NCI-H2227 treated with DMSO at 0.1 percent for 48 hours (cell line): Measurements from ENCODE around the gene ATXN7L1.
"Not testable (repeated sequence)": the region's sequence is repeated elsewhere in the genome, so short reads cannot be mapped to it uniquely, and the experiment has no call there.

ENCODE experiments used
- DNase-seq: peaks from one replicate; lab custom pipeline; 2025; lab: John Stamatoyannopoulos, UW

The ATXN7L1 gene

DNA sequence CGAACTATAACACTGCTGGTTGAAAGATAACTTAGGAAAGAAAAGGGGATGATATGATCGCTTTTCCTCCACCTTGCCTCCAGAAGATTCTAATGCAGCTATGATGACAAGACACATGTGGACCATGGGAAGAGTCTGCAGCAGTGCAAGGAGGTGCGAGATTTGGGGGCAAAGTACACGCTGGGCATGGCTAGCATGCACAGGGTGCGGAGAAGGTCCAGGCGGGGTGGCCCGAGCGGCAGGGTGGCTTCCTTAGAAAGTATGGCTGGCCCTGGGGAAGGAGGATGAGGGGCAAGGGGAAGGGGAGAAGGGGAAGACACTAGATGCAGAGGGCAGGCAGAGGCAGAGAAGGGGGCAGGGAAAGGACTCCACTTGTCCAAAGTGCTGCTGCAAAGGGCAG lies 15.6 kb downstream of the ATXN7L1 start:
- DNase-seq: no peak

DNA sequence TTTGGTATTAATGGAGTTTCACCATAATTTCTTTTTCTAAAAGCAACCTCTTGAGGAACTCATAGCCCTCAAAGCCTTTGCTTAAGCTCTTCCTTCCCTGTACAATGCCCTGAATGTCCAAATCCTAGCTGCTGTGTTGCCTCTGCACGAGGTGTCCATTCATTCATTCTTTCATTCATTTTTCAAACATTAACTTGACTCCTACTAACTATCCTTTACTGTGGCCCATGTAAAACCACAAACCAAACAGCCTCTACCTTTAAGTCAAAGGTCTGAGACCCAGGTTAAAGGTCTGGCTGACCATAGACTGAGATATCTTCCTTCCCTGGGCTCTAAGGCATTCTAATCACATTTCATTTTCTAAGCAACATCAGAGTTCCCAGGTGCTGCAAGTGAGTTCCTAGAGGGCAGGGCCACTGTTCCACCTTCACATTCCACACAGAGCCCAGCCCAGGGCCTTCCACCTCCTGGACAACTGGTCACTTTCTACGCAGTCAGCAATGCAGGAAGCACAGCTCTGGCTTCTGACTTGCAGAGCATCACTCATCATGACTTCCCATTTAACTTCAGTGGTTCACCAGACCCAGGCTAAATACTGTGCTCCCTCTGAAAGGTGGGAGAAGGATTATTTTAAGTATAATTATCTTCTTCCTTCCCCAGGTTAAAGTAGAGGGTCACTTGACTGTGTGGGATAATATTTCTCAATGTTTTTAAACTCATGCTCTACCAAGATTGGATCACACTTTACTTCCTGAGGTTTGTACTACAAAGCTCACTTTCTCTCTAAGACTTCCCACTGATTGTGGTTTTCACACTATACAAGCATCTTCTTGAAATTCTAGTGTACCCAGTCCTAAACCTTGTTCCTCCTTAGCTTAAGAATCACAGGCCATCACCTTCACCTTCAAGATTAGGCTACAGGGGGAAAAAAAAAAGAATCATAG lies 19.1 kb downstream of the ATXN7L1 start:
- DNase-seq: no peak

DNA sequence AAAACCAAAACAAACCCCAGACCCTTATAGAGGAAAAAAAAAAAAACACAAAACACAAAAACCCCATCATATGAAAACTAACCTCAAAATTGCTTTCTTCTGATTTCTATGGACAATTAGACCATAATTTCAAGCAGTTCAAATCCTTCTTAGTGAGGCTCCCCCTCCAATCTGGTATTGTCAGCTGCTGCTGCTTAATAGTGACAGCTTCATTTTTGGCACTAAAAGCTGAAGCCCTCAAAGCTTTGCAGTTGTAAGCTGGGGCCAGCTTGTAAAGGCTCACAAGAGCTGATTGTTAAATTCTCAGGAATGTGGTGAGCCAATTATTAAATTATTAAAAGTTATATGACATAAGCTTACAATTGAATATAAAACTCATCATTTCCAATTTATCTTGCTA lies 21.9 kb downstream of the ATXN7L1 start:
- DNase-seq: no peak

DNA sequence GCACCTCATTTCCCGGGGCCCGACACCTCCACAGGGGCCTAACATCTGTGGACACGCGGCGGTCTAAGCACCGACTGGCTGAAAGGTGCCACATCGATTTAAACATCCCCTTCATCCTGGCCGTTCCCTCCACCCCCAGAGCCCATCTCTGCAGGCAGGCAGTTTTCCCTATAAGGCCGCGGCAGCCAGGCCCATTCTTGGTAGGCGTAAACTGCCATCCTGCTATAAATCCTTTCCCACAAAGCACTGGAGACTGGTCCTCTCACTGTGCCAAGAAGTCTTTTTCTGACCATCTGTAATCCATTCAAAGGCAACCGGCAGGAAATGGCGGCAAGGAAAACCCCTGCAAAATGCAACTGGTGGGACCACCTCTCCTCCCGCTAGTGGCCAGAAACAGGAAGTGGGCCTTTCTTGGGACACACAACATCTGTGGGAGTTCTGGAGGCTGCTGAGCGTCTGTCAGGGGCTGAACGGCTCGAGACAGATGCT lies 22.4 kb downstream of the ATXN7L1 start:
- peak; percentile 58 for DNase-seq

DNA sequence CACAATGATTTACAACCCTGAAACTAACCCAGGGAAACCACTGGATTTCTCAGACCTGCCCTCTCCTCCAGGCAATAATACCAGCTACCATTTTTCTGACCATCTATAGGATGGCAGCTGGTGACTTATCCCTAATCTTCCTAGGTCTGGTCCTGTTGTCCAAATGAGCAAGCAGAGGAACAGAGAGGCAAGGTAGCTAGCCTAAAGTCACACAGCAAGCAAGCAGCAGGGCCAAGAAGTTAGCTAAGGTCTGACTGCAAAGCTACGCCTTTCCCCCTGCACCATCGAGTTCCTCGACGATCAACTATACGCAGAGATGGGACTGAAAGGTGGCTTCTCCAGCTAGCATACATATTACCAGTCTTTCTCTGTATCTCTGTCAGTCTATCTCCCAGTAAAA lies 25.3 kb downstream of the ATXN7L1 start:
- DNase-seq: no peak

DNA sequence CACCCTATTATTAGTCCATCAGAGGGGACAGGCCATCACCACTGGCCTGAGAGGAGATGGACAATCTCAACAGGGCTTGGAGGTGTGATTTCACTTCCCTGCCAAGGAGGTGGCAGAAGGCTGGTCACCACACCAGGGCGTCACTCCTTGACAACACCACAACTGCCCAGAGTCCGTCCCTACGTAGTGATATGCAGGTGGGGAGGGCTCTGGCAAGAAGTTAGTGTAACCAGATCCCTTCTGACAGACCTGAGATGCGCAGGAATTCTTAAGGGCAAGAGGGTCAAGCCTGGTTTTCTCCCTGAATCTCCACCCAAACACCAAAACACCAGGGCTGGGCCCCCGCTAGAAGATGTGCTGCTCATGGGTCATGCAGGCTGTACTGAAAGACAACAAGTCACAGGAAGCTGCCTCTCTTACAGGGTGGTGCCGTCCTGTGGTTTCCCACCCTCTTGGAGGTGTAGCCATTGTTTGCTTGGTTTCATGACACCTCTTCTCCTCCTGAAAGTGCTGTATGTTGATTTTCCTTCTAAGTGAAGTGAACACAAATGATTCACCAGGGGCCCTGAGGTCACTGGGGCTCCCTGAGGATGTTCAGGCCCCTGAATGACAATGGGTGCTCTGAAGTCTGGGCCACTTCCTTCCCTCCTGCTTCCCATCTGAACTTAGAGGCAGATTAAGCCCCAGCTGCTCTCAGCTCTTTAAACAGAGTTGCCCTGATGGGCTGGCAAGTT lies 27.1 kb downstream of the ATXN7L1 start:
- DNase-seq: no peak

DNA sequence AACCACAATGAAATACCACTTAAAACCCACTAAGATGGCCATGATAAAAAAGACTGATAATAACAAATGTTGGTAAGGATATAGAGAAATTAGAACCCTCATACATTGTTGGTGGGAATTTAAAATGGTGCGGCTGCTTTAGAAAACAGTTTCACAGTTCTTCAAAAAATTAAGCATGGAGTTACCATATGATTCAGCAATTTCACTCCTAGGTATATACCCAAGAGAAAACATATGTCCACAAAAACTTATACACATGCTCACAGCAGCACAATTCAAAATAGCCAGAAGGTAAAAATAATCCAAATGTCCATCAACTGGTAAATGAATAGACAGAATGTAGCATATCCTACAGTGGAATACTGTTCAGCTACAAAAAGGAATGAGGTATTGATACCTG lies 30.0 kb downstream of the ATXN7L1 start:
- DNase-seq: no peak

DNA sequence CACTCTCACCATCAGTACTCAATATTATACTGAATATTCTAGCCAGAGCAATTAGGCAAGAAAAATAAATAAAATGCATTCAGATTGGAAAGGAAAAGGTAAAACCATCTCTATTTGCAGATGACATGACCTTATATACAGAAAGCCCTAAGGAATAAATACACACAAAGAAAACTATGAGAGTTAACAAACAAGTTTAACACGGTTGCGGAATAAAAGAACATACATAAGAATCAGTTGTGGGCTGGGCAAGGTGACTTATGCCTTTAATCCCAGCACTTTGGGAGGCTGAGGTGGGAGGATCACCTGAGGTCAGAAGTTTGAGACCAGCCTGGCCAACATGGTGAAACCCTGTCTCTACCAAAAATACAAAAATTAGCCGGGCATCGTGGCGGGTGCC lies 31.7 kb downstream of the ATXN7L1 start:
- DNase-seq: not testable (repeated sequence)

DNA sequence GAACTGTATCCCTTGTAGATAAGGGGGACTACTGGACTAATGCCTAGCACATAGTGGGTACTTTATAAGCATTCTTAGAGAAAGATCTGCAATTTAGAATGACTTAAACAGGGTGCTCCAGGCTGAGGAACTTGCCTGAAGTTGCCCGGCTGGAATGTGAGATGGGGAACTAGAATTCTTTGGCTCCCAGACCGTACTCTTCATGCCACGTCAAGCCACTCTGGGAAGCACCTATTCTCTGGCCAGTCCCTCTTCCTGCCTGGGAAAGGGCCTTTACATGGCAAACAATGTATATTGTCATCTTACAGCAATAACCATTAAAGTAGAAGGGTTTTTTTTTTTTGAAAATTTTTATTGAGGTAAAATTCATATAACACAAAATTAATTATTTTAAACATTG lies 34.5 kb downstream of the ATXN7L1 start:
- no peak for DNase-seq

DNA sequence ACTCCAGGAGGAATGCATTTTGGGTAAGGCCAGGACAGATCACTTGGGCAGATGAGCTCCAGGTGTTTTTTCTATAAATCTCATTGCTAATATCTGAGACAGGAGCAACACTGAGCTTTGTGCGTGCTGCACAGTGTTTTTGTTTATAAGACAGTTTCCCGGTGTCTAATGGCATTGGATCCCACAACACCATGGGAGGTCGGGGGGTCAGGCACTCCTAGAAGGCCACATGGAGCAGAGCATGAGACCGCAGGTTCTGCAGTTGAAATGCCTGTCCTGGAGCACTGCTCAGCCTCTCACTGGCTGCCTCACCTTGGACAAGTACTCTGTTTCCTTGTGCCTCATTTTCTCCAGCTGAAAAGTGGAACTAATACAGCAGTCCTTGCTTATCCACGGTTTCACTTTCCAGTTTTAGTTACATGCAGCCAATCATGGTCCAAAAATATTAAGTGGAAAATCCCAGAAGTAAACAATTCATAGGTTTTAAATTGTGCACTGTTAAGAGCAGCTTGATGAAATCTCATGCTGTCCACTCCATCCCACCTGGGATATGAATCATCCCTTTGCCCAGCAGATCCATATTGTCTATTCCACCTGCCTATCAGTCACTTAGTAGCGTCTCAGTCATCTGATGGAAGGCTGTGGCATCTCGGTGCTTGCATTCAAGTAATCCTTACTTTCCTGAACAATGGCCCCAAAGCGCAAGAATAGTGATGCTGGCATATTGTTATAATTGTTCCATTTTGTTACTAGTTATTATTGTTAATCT lies 35.2 kb downstream of the ATXN7L1 start:
- no peak for DNase-seq

DNA sequence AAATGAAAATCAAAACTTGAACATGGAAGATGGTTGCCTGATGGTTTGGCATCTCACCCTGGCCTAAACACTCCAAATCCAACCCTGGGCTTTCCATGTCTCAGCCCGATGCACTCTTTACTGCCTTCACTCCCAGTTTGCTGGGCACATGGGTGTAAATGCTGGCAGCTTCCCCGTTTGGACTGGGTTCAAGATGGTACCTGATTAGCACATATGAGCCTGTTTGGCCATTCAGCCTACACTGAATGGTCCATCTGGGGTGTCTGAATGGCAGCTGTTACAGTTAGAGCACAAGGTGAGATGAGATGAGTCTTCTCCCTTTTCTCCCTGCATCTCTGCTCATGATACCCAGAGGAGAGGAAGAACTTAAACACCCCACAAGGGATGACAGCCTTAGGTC lies 37.1 kb downstream of the ATXN7L1 start:
- no peak for DNase-seq

DNA sequence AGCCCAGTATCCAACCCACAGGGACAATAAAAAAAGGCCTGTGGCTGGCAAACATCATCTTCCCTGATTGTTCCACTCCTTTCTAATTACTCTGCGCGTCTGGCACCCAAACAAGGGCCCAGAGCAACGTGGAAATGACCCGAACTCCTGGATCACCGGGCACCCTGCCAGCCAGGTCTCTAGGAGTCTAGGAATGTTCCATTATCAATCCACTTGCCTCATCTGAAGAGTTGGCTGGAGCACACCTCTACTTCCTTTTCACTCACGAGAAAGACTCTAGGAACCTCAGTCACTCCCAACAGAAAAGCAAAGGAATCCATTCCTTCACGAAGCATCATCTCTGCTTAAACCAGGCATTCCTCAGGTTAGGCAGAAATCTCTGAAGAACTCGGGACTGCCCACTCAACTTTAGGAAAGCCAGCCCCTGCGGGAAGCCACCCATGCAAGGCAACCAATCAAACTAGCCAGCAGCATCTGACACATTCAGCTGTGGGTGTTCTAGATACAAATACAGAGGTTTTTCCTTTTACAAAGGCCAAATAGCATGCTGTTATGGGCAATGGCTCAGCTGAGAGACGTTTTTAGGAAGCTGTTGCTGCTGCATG lies 37.7 kb downstream of the ATXN7L1 start:
- no peak for DNase-seq

DNA sequence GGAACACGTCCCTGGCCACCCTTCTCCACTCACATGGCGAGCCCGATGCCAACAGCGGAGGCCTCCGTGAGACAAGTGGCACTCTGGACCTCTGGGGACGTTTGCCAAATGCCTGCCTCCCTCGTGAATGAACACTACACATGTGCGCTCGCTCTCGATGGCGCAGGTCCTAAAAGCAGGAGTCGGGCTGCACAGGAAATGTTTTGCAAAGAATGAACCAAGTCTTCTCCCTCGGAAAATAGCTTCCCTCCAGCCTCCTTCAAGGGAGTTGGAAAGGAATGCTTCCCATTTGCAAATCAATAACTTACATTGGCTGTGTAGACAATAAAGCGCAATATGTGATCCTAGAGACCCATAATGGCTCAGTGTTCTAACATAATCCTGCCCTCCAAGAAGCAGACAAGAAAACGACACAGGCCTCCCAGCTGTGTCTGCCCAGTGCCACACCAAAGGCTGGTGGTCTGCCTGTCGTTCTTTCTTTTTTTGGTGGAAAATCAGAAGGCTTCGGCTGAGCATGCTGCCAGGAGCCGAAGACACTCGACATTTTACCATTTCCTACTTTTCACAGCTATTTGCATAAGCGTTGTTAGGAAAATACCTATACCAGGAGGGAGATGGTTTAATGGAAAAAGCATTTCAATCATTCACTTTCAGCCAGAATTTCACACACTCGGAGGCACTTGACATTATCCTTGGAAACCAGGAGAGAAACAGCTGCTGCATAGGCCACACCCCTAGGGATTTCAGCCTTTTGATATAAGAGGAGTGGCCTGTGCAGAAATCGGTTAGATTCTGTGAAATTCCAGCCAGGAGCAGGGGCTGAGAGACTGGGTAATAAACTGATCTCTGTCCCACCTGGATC lies 38.4 kb downstream of the ATXN7L1 start:
- DNase-seq: peak; percentile 45

DNA sequence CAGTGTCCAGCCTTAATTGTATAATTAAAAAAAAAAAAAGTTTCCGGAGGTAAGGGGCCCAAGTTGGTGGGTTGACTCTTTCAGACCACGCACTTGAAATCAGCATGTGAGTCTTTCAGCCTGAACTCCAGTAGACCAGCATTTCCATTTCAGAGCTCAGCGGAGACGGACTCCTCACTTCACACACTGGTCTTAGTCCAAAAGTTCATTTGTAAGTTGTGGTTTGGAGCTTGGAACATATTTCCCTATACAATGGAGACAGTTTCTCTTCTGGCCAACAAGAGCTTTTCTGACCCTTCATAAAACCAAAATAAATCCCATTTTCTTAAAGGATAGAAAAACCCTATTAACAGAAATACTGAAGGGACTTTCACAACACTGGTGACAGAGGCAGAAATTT lies 41.0 kb downstream of the ATXN7L1 start:
- DNase-seq: no peak

DNA sequence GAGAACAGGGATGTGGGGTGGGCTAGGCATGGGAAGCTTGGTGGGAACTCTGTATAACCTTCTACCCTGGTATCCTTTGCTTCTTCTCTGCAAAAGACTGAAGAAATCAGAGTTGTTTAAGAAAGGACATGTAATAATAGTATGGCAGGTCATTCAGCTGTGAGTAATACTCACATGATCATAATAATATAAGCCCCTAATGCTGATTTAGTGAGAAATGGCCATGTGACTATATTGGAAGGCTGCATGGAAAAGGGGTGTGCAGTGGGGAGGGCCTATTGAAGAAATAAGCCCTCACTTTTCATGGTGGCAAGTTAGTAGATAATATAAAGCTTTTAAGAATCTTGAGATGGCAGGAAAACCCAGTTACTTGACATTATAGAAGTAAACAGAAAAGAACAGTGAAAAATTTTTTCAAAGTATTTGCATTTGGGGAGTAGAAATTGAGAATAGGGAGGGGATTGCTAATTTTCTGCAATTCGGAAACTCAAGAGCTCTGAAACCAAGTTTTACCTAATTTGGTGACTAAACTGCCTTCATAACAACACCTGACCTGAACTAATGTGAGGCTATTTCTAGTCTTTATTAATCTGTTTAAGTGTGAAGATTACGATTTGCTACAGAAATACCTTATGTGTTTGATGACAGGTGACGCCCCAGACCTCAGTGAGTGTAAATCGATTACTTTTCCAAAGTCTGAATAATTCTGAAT lies 44.4 kb downstream of the ATXN7L1 start:
- DNase-seq: no peak

DNA sequence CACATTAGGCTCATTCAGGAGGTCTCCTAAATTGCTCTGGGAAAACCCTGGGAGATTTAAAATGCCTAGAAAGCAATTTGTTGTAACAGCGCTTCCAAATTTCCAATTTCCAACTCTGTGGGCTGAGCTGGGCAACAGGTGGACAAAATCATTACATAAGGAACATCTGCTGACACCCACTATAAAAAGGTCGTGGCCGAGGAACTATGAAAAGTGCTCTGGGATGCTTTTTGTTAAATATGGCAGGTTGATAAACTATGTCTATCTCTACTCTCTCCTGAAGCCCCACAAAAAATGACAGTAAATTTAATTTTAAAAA lies 45.1 kb downstream of the ATXN7L1 start:
- no peak for DNase-seq

DNA sequence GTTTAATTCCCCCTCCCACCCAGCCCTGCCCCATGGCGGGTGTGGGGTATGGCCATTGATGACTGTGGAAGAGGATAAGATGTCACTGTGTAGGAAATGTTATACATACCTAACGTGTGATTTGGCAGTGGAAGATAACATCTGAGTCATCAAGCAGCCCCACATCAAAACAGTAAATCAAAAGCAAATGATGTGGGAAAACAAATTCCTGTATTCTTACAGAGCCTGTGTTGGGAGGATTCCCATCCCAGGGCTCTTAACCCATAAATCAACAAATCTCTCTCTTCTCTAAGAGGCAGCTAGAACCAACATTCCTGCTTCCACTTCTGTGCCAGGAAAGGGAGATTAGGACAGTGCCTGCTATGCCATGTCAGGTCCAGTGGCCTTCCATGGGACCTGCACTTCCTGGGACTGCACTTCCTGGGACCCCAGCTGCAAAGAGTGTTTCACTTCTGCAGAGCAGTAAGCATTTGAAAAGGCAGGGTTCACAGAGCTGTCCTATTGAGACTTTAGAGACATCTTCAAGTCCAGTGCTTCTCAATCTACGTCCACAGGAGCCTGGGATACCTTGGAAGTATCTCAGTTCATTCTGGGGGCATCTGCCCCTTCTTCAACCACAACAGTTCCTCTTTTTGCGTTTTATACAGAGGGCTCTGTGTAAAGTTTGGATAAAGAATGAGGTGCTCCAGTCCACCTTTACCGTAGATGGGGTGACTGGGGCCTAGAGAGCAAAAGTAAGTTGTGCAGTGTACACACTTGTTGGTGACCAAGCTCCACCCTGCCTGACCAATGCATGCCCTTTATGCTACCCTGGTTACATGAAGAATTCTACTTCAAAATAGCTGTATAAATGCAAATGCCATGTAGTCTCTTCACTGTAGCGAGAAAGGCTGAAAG lies 45.7 kb downstream of the ATXN7L1 start:
- DNase-seq: no peak

DNA sequence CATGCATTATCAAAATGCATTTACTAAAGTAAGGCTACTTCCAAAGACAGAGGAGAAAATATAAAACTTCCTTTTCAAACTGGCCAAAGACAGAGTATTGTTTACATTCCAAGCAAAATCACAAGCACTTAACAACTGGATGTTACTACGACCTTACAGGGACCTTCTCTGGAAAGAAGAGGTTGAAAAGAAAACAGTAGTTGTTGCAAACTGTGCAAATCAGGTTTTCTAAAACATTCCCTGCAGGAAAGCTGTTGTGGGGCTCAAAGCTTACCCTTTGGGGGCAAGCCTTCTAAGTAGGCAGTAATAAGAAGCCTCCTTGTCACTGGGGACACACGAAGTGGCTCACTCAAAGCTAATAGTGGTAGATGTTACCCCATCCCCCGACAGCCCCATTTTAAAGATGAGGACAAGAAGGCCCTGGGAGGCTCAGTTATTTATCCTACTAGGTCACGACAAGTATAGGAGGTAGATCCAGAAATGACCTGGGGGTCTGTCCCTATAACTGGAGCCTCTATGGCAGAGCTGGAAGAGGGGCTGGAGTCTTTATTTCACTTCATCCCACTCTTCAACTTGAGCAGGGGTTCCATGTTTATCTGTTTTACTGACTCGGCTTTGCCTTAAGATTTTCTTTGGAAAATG lies 46.6 kb downstream of the ATXN7L1 start:
- no peak for DNase-seq

DNA sequence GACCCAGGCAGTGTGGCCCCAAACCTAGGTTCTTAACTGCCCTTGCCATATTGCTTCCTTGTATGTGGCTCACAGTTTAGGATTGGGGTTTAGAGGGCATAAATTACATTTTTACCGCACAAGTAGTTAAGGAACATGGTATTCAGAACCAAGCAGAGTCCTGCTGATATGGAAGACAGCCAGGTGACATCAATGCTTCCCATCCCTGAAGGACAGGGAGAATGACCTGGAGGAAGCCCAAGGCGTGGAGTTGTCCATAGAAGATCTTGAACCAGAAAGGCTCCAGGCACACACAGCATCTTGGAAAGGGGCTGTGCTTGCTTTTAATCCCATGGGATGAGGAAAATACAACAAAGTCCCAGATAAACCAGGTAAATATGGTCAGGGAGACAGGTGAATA lies 48.3 kb downstream of the ATXN7L1 start:
- no peak for DNase-seq
